Small intestine (tissue), 7 donors: Measurements from ENCODE around the gene ENDOV. TPM values are rescaled to one million over a fixed set of nuclear protein-coding genes. Genes with fewer than 3 reads are reported as not detected.

Source experiments
- DNase-seq, 2 donors: peaks; one replicate each; pipeline versions ENCODE4 v3.0.0 to v3.0.0-alpha.2; 2013
- FAIRE-seq: peaks from 2 replicates; lab custom pipeline; 2012; peaks lifted over from hg19 to GRCh38; lab: Jason Lieb, UNC
- H3K27ac ChIP-seq, 3 donors: one replicate each; pipeline ENCODE4 v1.5.1; 2013; ENCODE audit warnings: low read length in 2 of 3, mild to moderate bottlenecking in 2 of 3, control low read depth in 1 of 3, inconsistent platforms in 1 of 3, low read depth in 1 of 3, moderate library complexity in 1 of 3
- H3K27me3 ChIP-seq, 3 donors: one replicate each; pipeline ENCODE4 v1.6.1; 2013; ENCODE audit warnings: low read length in 3 of 3, inconsistent platforms in 1 of 3; ENCODE audit not compliant: control insufficient read depth in 3 of 3, insufficient read depth in 3 of 3
- H3K36me3 ChIP-seq, 3 donors: one replicate each; pipeline ENCODE4 v1.6.1; 2013; ENCODE audit warnings: low read length in 3 of 3, inconsistent platforms in 1 of 3, low read depth in 1 of 3, mild to moderate bottlenecking in 1 of 3, moderate library complexity in 1 of 3; ENCODE audit not compliant: control insufficient read depth in 3 of 3, insufficient read depth in 2 of 3
- H3K4me1 ChIP-seq, 3 donors: one replicate each; pipeline ENCODE4 v1.6.1; 2013; ENCODE audit warnings: low read length in 2 of 3, inconsistent platforms in 1 of 3, low read depth in 1 of 3, mild to moderate bottlenecking in 1 of 3, moderate library complexity in 1 of 3; ENCODE audit not compliant: control insufficient read depth in 3 of 3, insufficient read depth in 2 of 3
- H3K4me3 ChIP-seq, 3 donors: one replicate each; pipeline ENCODE4 v1.5.1; 2013; ENCODE audit warnings: low read length in 3 of 3, control low read depth in 1 of 3, inconsistent platforms in 1 of 3, low read depth in 1 of 3, mild to moderate bottlenecking in 1 of 3, moderate library complexity in 1 of 3
- H3K9me3 ChIP-seq, 2 donors: one replicate each; pipeline ENCODE4 v1.6.1; 2013; ENCODE audit warnings: low read depth in 1 of 2, low read length in 1 of 2; ENCODE audit not compliant: control insufficient read depth in 2 of 2, insufficient read depth in 1 of 2
- WGBS, 3 donors: extraction: QIAGEN DNeasy Blood & Tissue Kit; methylation state at CpG; one replicate each; pipeline ENCODE4 v1.1.7; 2013; 5-methylcytosine and 5-hydroxymethylcytosine counted together
- polyA plus RNA-seq, 4 donors: library from polyadenylated mRNA; stranded (reverse) in 3 of 4; unstranded in 1 of 4; fragments of 200-250 nt in 3 of 4; fragments of 120-200 nt in 1 of 4; gene quantifications; one replicate each; pipeline versions ENCODE4 v1.2.1 to v1.2.3, GENCODE V29; 2013
- donor health status: healthy with polysubstance abuse.
- donor health status: control.
- donor health status: control.
- donor health status: Bipolar disorder and iron deficiency.
- donor health status: healthy.

ENDOV gene
- polyA plus RNA-seq, 4 donors: 13.6 to 39.6 (median 29.1) TPM

- no peaks in the 10 kb centered on the region for H3K27me3 ChIP-seq
- 89 to 91% (median 90%) methylated on average over 12 of the region's 12 CpGs for WGBS, 3 donors
- FAIRE-seq (no peak), DNase-seq (no peak)
- no peak overlapping the region for H3K4me3 ChIP-seq
- H3K36me3 ChIP-seq: peaks cover 0 to 49% (median 0%) of the 10 kb centered on the region in 3 donors
- H3K27ac ChIP-seq: no peak overlapping the region
- H3K9me3 ChIP-seq: no peaks in the 10 kb centered on the region
- H3K4me1 ChIP-seq: no peaks in the 10 kb centered on the region
Observed at GRCh38 chr17:80428363-80428762, 13.4 kb downstream of the ENDOV start.

DNA sequence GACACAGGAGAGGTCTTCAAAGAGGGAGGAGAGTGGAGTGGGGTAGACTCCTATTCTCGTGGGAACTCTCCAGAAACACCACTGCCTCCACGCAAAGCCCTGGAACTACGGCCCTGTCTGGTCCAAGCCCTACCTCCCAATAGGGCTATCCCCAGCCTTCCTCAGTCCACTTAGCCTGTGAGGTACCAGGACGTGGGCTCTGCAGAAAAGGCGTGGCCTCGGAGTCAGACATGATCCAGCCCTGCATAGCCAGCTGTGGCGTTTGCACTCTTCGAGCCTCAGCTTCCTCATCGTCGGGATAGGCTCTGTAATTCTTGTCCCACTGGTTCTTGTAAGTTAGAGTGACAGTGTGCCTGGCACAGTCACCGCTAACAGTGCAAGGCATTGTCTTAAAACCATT, 13.8 kb downstream of the ENDOV start:
- DNase-seq (no peak), FAIRE-seq (no peak)
- Histone ChIP-seq H3K27me3 (no peaks in the 10 kb centered on the region), H3K4me1 (no peaks in the 10 kb centered on the region), H3K9me3 (no peaks in the 10 kb centered on the region), H3K36me3 (peaks cover 0 to 49% (median 0%) of the 10 kb centered on the region in 3 donors), H3K4me3 (no peak overlapping the region), H3K27ac (no peak overlapping the region)
- WGBS, 3 donors: 81 to 88% (median 88%) methylated on average over 11 of the region's 11 CpGs

DNA sequence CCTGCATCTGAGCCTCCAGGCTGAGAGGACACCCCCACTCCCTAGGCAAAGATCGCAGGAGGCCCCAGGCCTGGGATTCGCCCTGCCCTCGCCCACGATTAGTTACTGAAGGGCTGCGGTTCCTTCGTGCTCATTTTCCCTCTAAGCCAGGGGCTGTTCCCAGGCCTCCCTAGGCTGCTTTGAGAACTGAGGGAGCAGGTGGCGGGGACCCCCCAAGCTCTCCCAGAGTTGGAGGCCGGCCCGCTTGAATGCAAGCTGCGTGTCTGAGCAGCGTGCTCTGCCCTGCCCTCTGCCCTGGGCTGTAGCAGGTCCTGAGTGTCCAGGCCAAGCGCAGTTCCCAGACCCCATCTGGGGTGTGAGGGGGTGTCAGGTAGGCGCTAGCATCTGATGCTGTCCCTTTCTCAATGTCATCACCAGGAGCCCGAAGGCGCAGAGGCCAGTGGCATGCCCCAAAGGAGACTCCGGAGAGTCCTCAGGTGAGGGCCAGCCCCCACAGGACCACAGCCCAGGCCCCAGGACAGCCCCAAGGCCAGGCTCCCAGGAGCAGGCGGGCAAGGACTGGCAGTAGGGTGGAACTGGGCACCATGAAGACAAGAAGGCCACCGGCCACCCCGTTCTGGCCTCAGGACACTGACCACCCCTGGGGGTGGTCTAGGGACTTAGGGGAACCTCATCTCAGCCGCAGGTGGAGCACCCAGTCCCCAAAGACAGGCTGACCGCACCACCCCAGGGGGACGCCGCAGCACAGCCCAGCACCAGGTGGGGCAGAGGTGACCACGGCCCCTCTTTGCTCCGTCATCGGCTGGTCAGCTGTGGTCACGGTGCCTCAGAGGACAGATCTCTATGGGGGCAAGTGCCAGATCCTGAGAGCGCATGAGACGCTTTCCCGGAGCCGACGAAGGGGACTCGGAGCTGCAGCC, 14.6 kb downstream of the ENDOV start:
- DNase-seq: no peak
- WGBS, 3 donors: 94 to 97% (median 95%) methylated on average over 31 to 33 of the region's 33 CpGs

GRCh38 chr17:80430446-80431245, 15.7 kb downstream of the ENDOV start:
- no peak overlapping the region for H3K27ac ChIP-seq
- no peaks in the 10 kb centered on the region for H3K4me1 ChIP-seq
- no peak overlapping the region for H3K4me3 ChIP-seq
- DNase-seq (no peak), FAIRE-seq (no peak)
- peaks cover 0 to 46% (median 0%) of the 10 kb centered on the region in 3 donors for H3K36me3 ChIP-seq
- H3K9me3 ChIP-seq: no peaks in the 10 kb centered on the region
- H3K27me3 ChIP-seq: no peaks in the 10 kb centered on the region
- 85 to 90% (median 89%) methylated on average over 15 of the region's 15 CpGs for WGBS, 3 donors

More for the DNA sequence above, 14.6 kb downstream of the ENDOV start:
- H3K4me1 ChIP-seq: no peaks in the 10 kb centered on the region
- H3K27ac ChIP-seq: no peak overlapping the region
- H3K27me3 ChIP-seq: no peaks in the 10 kb centered on the region
- no peak for FAIRE-seq
- no peaks in the 10 kb centered on the region for H3K9me3 ChIP-seq
- H3K4me3 ChIP-seq: no peak overlapping the region
- H3K36me3 ChIP-seq: peaks cover 0 to 49% (median 0%) of the 10 kb centered on the region in 3 donors

DNA sequence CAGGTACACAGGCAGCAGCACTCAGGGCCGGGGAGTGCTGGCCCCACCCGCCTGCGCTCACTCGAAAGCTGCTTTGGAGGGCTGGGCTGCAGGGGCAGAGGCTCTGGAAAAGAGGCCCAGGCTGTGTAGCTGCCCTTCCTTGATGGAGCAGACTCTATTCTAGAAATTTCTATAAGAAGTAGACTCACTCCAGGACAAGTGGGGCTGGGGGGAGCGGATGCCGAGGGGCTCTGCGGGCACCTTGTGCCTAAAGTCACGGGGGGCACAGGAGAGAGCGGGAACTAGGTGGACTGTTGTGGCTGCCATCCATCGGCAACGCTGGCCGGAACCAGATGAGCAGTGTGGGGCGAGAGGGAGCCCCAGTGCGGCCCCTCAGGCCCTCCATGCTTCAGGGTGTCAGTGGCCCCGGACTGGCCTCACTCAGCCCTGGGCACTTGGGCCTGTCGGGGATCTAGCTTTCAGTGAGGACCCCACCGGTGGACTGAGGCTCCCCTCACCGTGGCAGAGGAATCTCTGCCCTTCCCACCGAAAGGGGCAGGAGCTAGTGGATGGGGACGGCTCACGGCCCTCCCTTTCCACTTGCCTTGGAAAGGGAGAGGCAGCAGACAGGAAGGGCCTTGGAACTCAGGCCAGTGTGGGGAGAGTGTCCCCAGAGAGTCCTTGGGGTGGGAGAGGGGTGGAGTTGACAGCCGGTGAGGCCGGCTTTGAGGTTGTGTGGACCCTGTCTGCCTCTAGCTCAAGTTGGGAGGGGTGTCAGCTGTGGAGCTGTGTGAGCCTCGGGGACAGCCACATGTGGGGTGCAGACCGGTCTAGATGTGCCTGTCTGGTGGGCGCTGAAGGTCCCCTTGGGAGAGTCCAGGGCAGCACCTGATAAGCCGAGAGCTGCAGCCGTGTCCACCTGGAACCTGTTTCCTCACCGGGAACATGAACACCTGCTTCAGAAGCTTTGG, 16.6 kb downstream of the ENDOV start:
- H3K36me3 ChIP-seq: peaks cover 0 to 43% (median 0%) of the 10 kb centered on the region in 3 donors
- H3K27me3 ChIP-seq: no peaks in the 10 kb centered on the region
- H3K27ac ChIP-seq: no peak overlapping the region
- no peak overlapping the region for H3K4me3 ChIP-seq
- H3K4me1 ChIP-seq: no peaks in the 10 kb centered on the region
- WGBS, 3 donors: 87 to 91% (median 89%) methylated on average over 28 to 29 of the region's 29 CpGs
- no peak for DNase-seq
- FAIRE-seq: no peak
- H3K9me3 ChIP-seq: no peaks in the 10 kb centered on the region

DNA sequence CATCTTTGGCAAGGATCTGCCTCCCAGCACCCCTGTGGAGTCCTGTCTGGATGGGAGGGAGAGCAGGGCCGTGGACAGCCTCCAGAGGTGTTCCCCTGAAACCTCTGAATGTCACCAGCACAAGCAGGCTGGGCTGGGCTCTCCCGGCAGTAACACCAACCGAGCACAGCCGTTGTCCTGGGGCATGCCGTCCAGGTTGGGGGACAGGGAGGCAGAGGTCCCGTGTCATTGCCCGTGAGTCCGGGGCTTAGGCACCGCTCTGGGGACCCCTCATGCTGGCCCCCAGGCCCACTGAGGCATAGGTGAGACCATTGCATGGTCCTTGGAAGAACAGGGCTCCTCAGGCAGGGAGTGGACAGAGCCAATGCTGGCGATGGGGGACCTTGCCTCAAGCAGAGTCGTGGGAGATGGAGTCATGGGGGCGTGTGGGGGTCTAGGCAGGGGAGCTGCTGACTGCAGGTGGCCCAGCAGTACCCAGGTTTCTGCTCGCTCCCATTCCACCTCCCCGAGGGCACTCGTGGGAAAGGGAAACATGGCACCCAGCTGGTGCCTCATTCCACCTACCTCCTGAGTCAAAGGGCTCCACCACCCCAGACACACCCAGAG, 17.5 kb downstream of the ENDOV start:
- no peak overlapping the region for H3K4me3 ChIP-seq
- DNase-seq (no peak), FAIRE-seq (no peak)
- no peaks in the 10 kb centered on the region for H3K9me3 ChIP-seq
- H3K27ac ChIP-seq: no peak overlapping the region
- no peaks in the 10 kb centered on the region for H3K27me3 ChIP-seq
- H3K36me3 ChIP-seq: peaks cover 0 to 44% (median 0%) of the 10 kb centered on the region in 3 donors
- no peaks in the 10 kb centered on the region for H3K4me1 ChIP-seq
- 75 to 85% (median 77%) methylated on average over 15 of the region's 15 CpGs for WGBS, 3 donors

DNA sequence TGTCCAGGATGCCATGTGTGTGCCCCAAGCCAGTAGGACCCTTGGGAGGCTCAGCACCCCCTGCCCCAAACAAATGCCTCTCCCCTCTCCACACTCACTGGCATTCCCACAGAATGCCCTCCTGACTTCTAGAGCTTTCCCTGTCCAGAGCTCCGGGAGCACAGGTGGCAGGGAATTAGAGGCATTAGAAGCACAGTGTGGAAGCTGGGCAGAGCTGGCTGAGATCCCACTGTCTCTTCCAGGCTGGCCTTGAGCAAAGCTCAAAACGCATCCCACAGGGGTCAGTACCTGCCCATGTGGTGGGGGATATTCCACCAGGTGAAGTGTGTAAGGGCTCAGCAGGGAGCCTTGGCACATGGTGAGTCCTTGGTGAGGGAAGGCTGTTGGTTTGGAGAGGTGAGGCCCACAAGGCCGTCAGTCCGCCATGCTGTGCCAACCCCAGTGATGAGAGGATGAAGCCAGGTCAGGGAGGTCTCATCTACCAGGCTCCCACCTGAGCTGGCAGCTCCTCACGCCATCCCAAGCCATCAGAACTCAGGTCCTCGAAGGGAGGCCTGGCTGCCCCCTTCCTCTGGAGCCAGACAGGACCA, 18.1 kb downstream of the ENDOV start:
- Histone ChIP-seq H3K4me3 (no peak overlapping the region), H3K36me3 (peaks cover 0 to 43% (median 0%) of the 10 kb centered on the region in 3 donors), H3K9me3 (no peaks in the 10 kb centered on the region), H3K27ac (no peak overlapping the region), H3K4me1 (no peaks in the 10 kb centered on the region), H3K27me3 (no peaks in the 10 kb centered on the region)
- FAIRE-seq (no peak), DNase-seq (no peak)
- WGBS, 3 donors: 81 to 88% (median 82%) methylated on average over 6 of the region's 6 CpGs
